ENCODE measurements around the gene CD3E. TPM values are rescaled to one million over a fixed set of nuclear protein-coding genes. Genes with fewer than 3 reads are reported as not detected.

CD3E gene
- total RNA-seq, 2 experiments from 2014 or later = 483 to 515 TPM

- Histone ChIP-seq H3K4me3 (ENCODE audit: low read length) (peak within 1 kb of the TSS; percentile 40), H3K36me3 (ENCODE audit: insufficient read depth, low read length) (no peaks in the 10 kb centered on the region), H3K27ac (ENCODE audit: low read depth in 1 of 2, low read length in 2 of 2) (no peak within 1 kb of the TSS), H3K4me1 (ENCODE audit: insufficient read depth, low read length) (peaks cover 17% of the 10 kb centered on the region), H3K9me3 (ENCODE audit: control insufficient read depth in 1 of 2, insufficient read depth in 1 of 2, low read length in 2 of 2) (no peaks in the 10 kb centered on the region), H3K27me3 (ENCODE audit: control insufficient read depth in 1 of 2, insufficient read depth in 2 of 2, low read length in 2 of 2) (no peaks in the 10 kb centered on the region)
- H3K4me3 Mint-ChIP-seq = peak within 1 kb of the TSS; percentile 90
- peak in 7 of 14 experiments; percentile 12 to 66 (median 30) for DNase-seq
- CTCF ChIA-PET = interaction anchor here (0.8 to 2.2 kb wide), 11 partner anchors 9 to 89 kb away, joined by 3 to 14 read pairs (median 4); no protein-coding TSS in a partner anchor
- intact Hi-C loops (cut with DNase I, micrococcal nuclease) = no loop called here
- H3K9me3 Mint-ChIP-seq = no peaks in the 10 kb centered on the region
- no peaks in the 10 kb centered on the region for H3K36me3 Mint-ChIP-seq (ENCODE audit: low read depth)
- TF ChIP-seq CTCF (IDR thresholded peaks at IDR 0.05) = no peak
- H3K27ac Mint-ChIP-seq = peak within 1 kb of the TSS; percentile 86
- POLR2A ChIA-PET = interaction anchor here (0.7 to 3.5 kb wide), 15 partner anchors 10 to 172 kb away, joined by 3 to 16 read pairs (median 4); partner anchors contain the start of genes CD3E, JAML and MPZL3
- H3K27me3 Mint-ChIP-seq = no peaks in the 10 kb centered on the region
- peak; percentile 77 for ATAC-seq (ENCODE audit: poor library complexity)
- H3K4me1 Mint-ChIP-seq (ENCODE audit: low read depth) = peaks cover 48% of the 10 kb centered on the region
These were observed 40.6 kb upstream of the CD3E start, which contains the start of gene MPZL2 for GRCh38 chr11:118263695-118264568. MPZL2 (minus strand) TSS chr11:118264297; CDS start chr11:118264153, 144 bp downstream.

- peaks cover 17% of the 10 kb centered on the region for H3K4me1 ChIP-seq (ENCODE audit: insufficient read depth, low read length)
- H3K4me3 ChIP-seq (ENCODE audit: low read length) = peak overlapping the region; percentile 40
- intact Hi-C loops (cut with DNase I, micrococcal nuclease) = no loop called here
- no peak overlapping the region for H3K27ac ChIP-seq (ENCODE audit: low read depth in 1 of 2, low read length in 2 of 2)
- peaks cover 47% of the 10 kb centered on the region for H3K4me1 Mint-ChIP-seq (ENCODE audit: low read depth)
- DNase-seq (no peak), ATAC-seq (ENCODE audit: poor library complexity) (no peak)
- H3K27me3 Mint-ChIP-seq = no peaks in the 10 kb centered on the region
- H3K27me3 ChIP-seq (ENCODE audit: control insufficient read depth in 1 of 2, insufficient read depth in 2 of 2, low read length in 2 of 2) = no peaks in the 10 kb centered on the region
- no peaks in the 10 kb centered on the region for H3K36me3 Mint-ChIP-seq (ENCODE audit: low read depth)
- peak overlapping the region; percentile 90 for H3K4me3 Mint-ChIP-seq
- CTCF ChIA-PET = interaction anchor here (0.6 to 2.2 kb wide), 11 partner anchors 18 to 74 kb away, joined by 3 to 14 read pairs (median 3); no protein-coding TSS in a partner anchor
- no peaks in the 10 kb centered on the region for H3K9me3 ChIP-seq (ENCODE audit: control insufficient read depth in 1 of 2, insufficient read depth in 1 of 2, low read length in 2 of 2)
- H3K36me3 ChIP-seq (ENCODE audit: insufficient read depth, low read length) = no peaks in the 10 kb centered on the region
- no peaks in the 10 kb centered on the region for H3K9me3 Mint-ChIP-seq
- peak overlapping the region; percentile 86 for H3K27ac Mint-ChIP-seq
- no peak for TF ChIP-seq CTCF (IDR thresholded peaks at IDR 0.05)
- POLR2A ChIA-PET = interaction anchor here (0.6 to 3.5 kb wide), 10 partner anchors 13 to 171 kb away, joined by 3 to 16 read pairs (median 4); partner anchors contain the start of genes CD3E, JAML and MPZL3
These were observed 39.7 kb upstream of the CD3E start for GRCh38 chr11:118264569-118265465.

DNA sequence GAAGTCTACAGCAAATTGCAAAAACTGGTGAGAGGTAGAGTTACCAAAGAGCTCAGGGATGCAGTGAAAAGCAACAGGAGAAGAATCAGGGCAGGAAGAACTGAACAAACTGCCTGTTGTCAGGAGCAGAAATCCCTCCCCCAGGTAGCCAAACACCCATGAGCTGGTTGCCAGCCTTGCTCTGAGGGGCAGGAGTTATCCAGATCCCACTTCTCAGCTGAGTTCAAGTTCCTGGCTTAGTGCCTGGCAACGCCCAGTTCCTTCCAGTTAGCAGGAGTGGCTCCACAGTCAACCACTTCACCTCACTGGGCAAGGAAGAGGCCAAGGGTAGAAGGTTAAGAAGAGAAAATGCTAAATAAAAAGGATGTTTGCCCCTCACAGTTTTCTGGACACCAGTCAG lies 38.6 kb upstream of the CD3E start:
- intact Hi-C loops (cut with DNase I, micrococcal nuclease) = no loop called here
- H3K27me3 ChIP-seq (ENCODE audit: control insufficient read depth in 1 of 2, insufficient read depth in 2 of 2, low read length in 2 of 2) = no peaks in the 10 kb centered on the region
- POLR2A ChIA-PET = interaction anchor here (0.9 to 3.5 kb wide), 2 partner anchors 14 to 41 kb away, joined by 3 to 16 read pairs; partner anchors contain the start of genes JAML and MPZL3

More for the DNA sequence above, 38.6 kb upstream of the CD3E start:
- peaks cover 36% of the 10 kb centered on the region for H3K4me1 Mint-ChIP-seq (ENCODE audit: low read depth)
- no peaks in the 10 kb centered on the region for H3K36me3 Mint-ChIP-seq (ENCODE audit: low read depth)
- CTCF ChIA-PET = interaction anchor here (0.8 to 1.4 kb wide), 2 partner anchors 27 to 67 kb away, joined by 3 read pairs; no protein-coding TSS in a partner anchor
- no peaks in the 10 kb centered on the region for H3K27me3 Mint-ChIP-seq
- no peak for TF ChIP-seq CTCF (IDR thresholded peaks at IDR 0.05)
- DNase-seq (no peak), ATAC-seq (ENCODE audit: poor library complexity) (no peak)
- no peak overlapping the region for H3K27ac ChIP-seq (ENCODE audit: low read depth in 1 of 2, low read length in 2 of 2)
- H3K9me3 Mint-ChIP-seq = no peaks in the 10 kb centered on the region
- H3K27ac Mint-ChIP-seq = no peak overlapping the region
- no peak overlapping the region for H3K4me3 Mint-ChIP-seq
- H3K9me3 ChIP-seq (ENCODE audit: control insufficient read depth in 1 of 2, insufficient read depth in 1 of 2, low read length in 2 of 2) = no peaks in the 10 kb centered on the region
- no peak overlapping the region for H3K4me3 ChIP-seq (ENCODE audit: low read length)
- H3K4me1 ChIP-seq (ENCODE audit: insufficient read depth, low read length) = peaks cover 17% of the 10 kb centered on the region
- H3K36me3 ChIP-seq (ENCODE audit: insufficient read depth, low read length) = no peaks in the 10 kb centered on the region

Data from CD4-positive, alpha-beta T cell (primary cell).